HG02623 (cell line): Measurements from ENCODE around the gene CRYAB.
A peak's percentile ranks its signal among the peaks of the same experiment; 100 is the strongest.
"Not testable (repeated sequence)": the region's sequence is repeated elsewhere in the genome, so short reads cannot be mapped to it uniquely, and the experiment has no call there.

Experiments
- ATAC-seq: cut with Tn5 transposase; IDR thresholded peaks from one replicate; pipeline ENCODE4 v1.9.1; 2021; ENCODE audit warnings: moderate library complexity; ENCODE audit not compliant: unreplicated experiment

The CRYAB gene

GRCh38 chr11:111934306-111934705 is 22.7 kb upstream of the CRYAB start:
- ATAC-seq: no peak

- ATAC-seq: no peak
Measured at GRCh38 chr11:111933872-111934271, 22.3 kb upstream of the CRYAB start.

GRCh38 chr11:111933176-111933575 is 21.6 kb upstream of the CRYAB start:
- not testable (repeated sequence) for ATAC-seq

- ATAC-seq: no peak
Measured at GRCh38 chr11:111932611-111932950, 21.0 kb upstream of the CRYAB start.

GRCh38 chr11:111930472-111930871 is 18.9 kb upstream of the CRYAB start:
- ATAC-seq: no peak

GRCh38 chr11:111926505-111927391 is 15.2 kb upstream of the CRYAB start:
- ATAC-seq: peak; percentile 89

GRCh38 chr11:111925953-111926352 is 14.4 kb upstream of the CRYAB start:
- ATAC-seq: no peak

- ATAC-seq: no peak
Measured at GRCh38 chr11:111923951-111924350, 12.4 kb upstream of the CRYAB start.

GRCh38 chr11:111923351-111923788 is 11.8 kb upstream of the CRYAB start:
- no peak for ATAC-seq

GRCh38 chr11:111922803-111923202 is 11.2 kb upstream of the CRYAB start:
- ATAC-seq: no peak

- ATAC-seq: no peak
Measured at GRCh38 chr11:111921541-111922230, 10.1 kb upstream of the CRYAB start.

- no peak for ATAC-seq
Measured at GRCh38 chr11:111920908-111921307, 9.3 kb upstream of the CRYAB start.

- ATAC-seq: no peak
Measured at GRCh38 chr11:111918390-111919256, 7.1 kb upstream of the CRYAB start, which contains the start of gene C11orf52. C11orf52 (plus strand) TSS chr11:111918913; CDS start chr11:111918973, 60 bp downstream.

GRCh38 chr11:111917788-111918187 is 6.2 kb upstream of the CRYAB start:
- ATAC-seq: no peak

- ATAC-seq: no peak
Measured at GRCh38 chr11:111917312-111917711, 5.7 kb upstream of the CRYAB start.

- ATAC-seq: no peak
Measured at GRCh38 chr11:111916768-111917167, 5.2 kb upstream of the CRYAB start.

- no peak for ATAC-seq
Measured at GRCh38 chr11:111913997-111914396, 2.4 kb upstream of the CRYAB start.

- no peak for ATAC-seq
Measured at GRCh38 chr11:111913031-111913861, 1.7 kb upstream of the CRYAB start.

GRCh38 chr11:111912535-111912934 is 965 bp upstream of the CRYAB start, which contains the start of gene HSPB2:
HSPB2 (plus strand) TSS chr11:111912734; CDS start chr11:111912830, 96 bp downstream.
- ATAC-seq: no peak
